Measurements from ENCODE around the gene ITGBL1. TPM values are rescaled to one million over a fixed set of nuclear protein-coding genes. Genes with fewer than 3 reads are reported as not detected.

ITGBL1 gene
- total RNA-seq, 1 donor from 2014 or later: 2.0 TPM

- no peak for DNase-seq (ENCODE audit: low spot score in 2 of 2)
- no peak for FAIRE-seq
These were observed 168.6 kb downstream of the ITGBL1 start for GRCh38 chr13:101621099-101621498.

GRCh38 chr13:101623470-101624209, 171.2 kb downstream of the ITGBL1 start:
- DNase-seq (ENCODE audit: low spot score in 2 of 2): no peak
- FAIRE-seq: no peak

- DNase-seq (ENCODE audit: low spot score in 2 of 2): no peak
- FAIRE-seq: no peak
These were observed 171.9 kb downstream of the ITGBL1 start for GRCh38 chr13:101624210-101624922.

- no peak for FAIRE-seq
- no peak for DNase-seq (ENCODE audit: low spot score in 2 of 2)
These were observed 172.5 kb downstream of the ITGBL1 start for GRCh38 chr13:101624981-101625380.

GRCh38 chr13:101626925-101627555, 174.6 kb downstream of the ITGBL1 start:
- FAIRE-seq (no peak), DNase-seq (ENCODE audit: low spot score in 2 of 2) (no peak)

GRCh38 chr13:101627556-101627943, 175.1 kb downstream of the ITGBL1 start:
- no peak for DNase-seq (ENCODE audit: low spot score in 2 of 2)
- no peak for FAIRE-seq

GRCh38 chr13:101628900-101629299, 176.4 kb downstream of the ITGBL1 start:
- FAIRE-seq (peak; percentile 45), DNase-seq (ENCODE audit: low spot score in 2 of 2) (no peak)

- FAIRE-seq: no peak
These were observed 178.9 kb downstream of the ITGBL1 start for GRCh38 chr13:101631395-101631794.

GRCh38 chr13:101634142-101634541, 181.7 kb downstream of the ITGBL1 start:
- FAIRE-seq (no peak), DNase-seq (ENCODE audit: low spot score in 2 of 2) (no peak)

More at GRCh38 chr13:101631395-101631794, 178.9 kb downstream of the ITGBL1 start:
- DNase-seq (ENCODE audit: low spot score in 2 of 2): no peak

- DNase-seq (ENCODE audit: low spot score in 2 of 2): no peak
- no peak for FAIRE-seq
These were observed 187.2 kb downstream of the ITGBL1 start for GRCh38 chr13:101639711-101640110.

- DNase-seq (ENCODE audit: low spot score in 2 of 2): no peak
- FAIRE-seq: no peak
These were observed 188.4 kb downstream of the ITGBL1 start for GRCh38 chr13:101640788-101641400.

- FAIRE-seq: no peak
These were observed 193.4 kb downstream of the ITGBL1 start for GRCh38 chr13:101645871-101646270.

GRCh38 chr13:101647760-101648159, 195.3 kb downstream of the ITGBL1 start:
- DNase-seq (ENCODE audit: low spot score in 2 of 2): no peak
- FAIRE-seq: no peak

More at GRCh38 chr13:101645871-101646270, 193.4 kb downstream of the ITGBL1 start:
- DNase-seq (ENCODE audit: low spot score in 2 of 2): no peak

- FAIRE-seq (no peak), DNase-seq (ENCODE audit: low spot score in 2 of 2) (no peak)
These were observed 196.5 kb downstream of the ITGBL1 start for GRCh38 chr13:101648766-101649487.

GRCh38 chr13:101649488-101650126, 197.1 kb downstream of the ITGBL1 start:
- no peak for DNase-seq (ENCODE audit: low spot score in 2 of 2)
- FAIRE-seq: no peak

- no peak for FAIRE-seq
- DNase-seq (ENCODE audit: low spot score in 2 of 2): no peak
These were observed 202.4 kb downstream of the ITGBL1 start for GRCh38 chr13:101654883-101655282.

GRCh38 chr13:101655435-101655834, 203.0 kb downstream of the ITGBL1 start:
- FAIRE-seq (no peak), DNase-seq (ENCODE audit: low spot score in 2 of 2) (no peak)

GRCh38 chr13:101660711-101661110, 208.2 kb downstream of the ITGBL1 start:
- no peak for FAIRE-seq
- no peak for DNase-seq (ENCODE audit: low spot score in 2 of 2)

- DNase-seq (ENCODE audit: low spot score in 2 of 2) (no peak), FAIRE-seq (no peak)
These were observed 209.4 kb downstream of the ITGBL1 start for GRCh38 chr13:101661839-101662238.
